OCI-LY3 (cell line): Measurements from ENCODE around the gene TMEM253.

ENCODE experiments used
- CTCF ChIP-seq: fragments of 200-600, 300-600 bp; sonication (generic); IDR thresholded peaks from 2 replicates; pipeline ENCODE4 v1.5.1; 2014; ENCODE audit warnings: antibody characterized with exemption, low read length, low read depth
- EZH2phosphoT487 ChIP-seq: fragments of 200-600 bp; shearing (Covaris generic); IDR thresholded peaks from 2 replicates; pipeline ENCODE4 v1.6.1; 2018; ENCODE audit warnings: antibody characterized with exemption, mixed run types, low read depth

GRCh38 chr14:21055432-21056117 is 45.3 kb upstream of the TMEM253 start:
- no peak for TF ChIP-seq CTCF
- TF ChIP-seq EZH2phosphoT487: no peak
